HepG2 (cell line): ENCODE results near the gene TM9SF2. TPM values are rescaled to one million over a fixed set of nuclear protein-coding genes. Genes with fewer than 3 reads are reported as not detected.

ENCODE experiments used
- JUN ChIP-seq: sonication (generic); formaldehyde crosslinking; IDR thresholded peaks from 2 replicates; pipeline ENCODE4 v1.4.0; 2020; ENCODE audit warnings: mild to moderate bottlenecking, missing genetic modification reagents
- LBX2 ChIP-seq: sonication (generic); formaldehyde crosslinking; IDR thresholded peaks from 2 replicates; pipeline ENCODE4 v1.5.0; 2020; ENCODE audit warnings: missing genetic modification reagents, mild to moderate bottlenecking, borderline replicate concordance
- PATZ1 ChIP-seq: sonication (generic); formaldehyde crosslinking; IDR thresholded peaks from 2 replicates; pipeline ENCODE4 v1.4.0; 2020; ENCODE audit warnings: missing genetic modification reagents
- PAX8 ChIP-seq: sonication (generic); formaldehyde crosslinking; IDR thresholded peaks from 2 replicates; pipeline ENCODE4 v1.8.0; 2022; ENCODE audit warnings: mild to moderate bottlenecking, missing genetic modification reagents, borderline replicate concordance
- POLR2G ChIP-seq: fragments of 200-400 bp; formaldehyde crosslinking; IDR thresholded peaks from 2 replicates; pipeline ENCODE4 v1.6.1; 2018; ENCODE audit warnings: mild to moderate bottlenecking, low read depth, low read length, moderate library complexity
- SMAD9 ChIP-seq: sonication (generic); formaldehyde crosslinking; IDR thresholded peaks from 2 replicates; pipeline ENCODE4 v1.5.1; 2020; ENCODE audit warnings: mild to moderate bottlenecking, missing genetic modification reagents
- ZBTB1 ChIP-seq: sonication (generic); formaldehyde crosslinking; IDR thresholded peaks from 2 replicates; pipeline ENCODE4 v1.4.0; 2020; ENCODE audit warnings: missing genetic modification reagents, borderline replicate concordance
- ZBTB49 ChIP-seq: sonication (generic); formaldehyde crosslinking; IDR thresholded peaks from 2 replicates; pipeline ENCODE4 v1.4.0; 2020; ENCODE audit warnings: missing genetic modification reagents, borderline replicate concordance
- ZFY ChIP-seq: sonication (generic); formaldehyde crosslinking; IDR thresholded peaks from 2 replicates; pipeline ENCODE4 v1.4.0; 2020; ENCODE audit warnings: missing genetic modification reagents
- ZHX2 ChIP-seq, 2 experiments: sonication (generic) in 1 of 2; formaldehyde crosslinking in 1 of 2; IDR thresholded peaks; 2 replicates each; pipeline versions ENCODE4 v1.6.1 to v1.9.0; 2014 to 2022; ENCODE audit warnings: antibody characterized with exemption in 1 of 2, borderline replicate concordance in 1 of 2, inconsistent platforms in 1 of 2, low read depth in 1 of 2, missing genetic modification reagents in 1 of 2
- ZNF124 ChIP-seq: sonication (generic); formaldehyde crosslinking; IDR thresholded peaks from 2 replicates; pipeline ENCODE4 v1.4.0; 2020; ENCODE audit warnings: missing genetic modification reagents
- ZNF225 ChIP-seq: sonication (generic); formaldehyde crosslinking; IDR thresholded peaks from 2 replicates; pipeline ENCODE4 v1.4.0; 2020; ENCODE audit warnings: mild to moderate bottlenecking, missing genetic modification reagents
- ZNF335 ChIP-seq: sonication (generic); formaldehyde crosslinking; IDR thresholded peaks from 2 replicates; pipeline ENCODE4 v1.4.0; 2020; ENCODE audit warnings: missing genetic modification reagents
- ZNF883 ChIP-seq: sonication (generic); formaldehyde crosslinking; IDR thresholded peaks from 2 replicates; pipeline ENCODE4 v1.5.1; 2020; ENCODE audit warnings: mild to moderate bottlenecking, missing genetic modification reagents; ENCODE audit errors: not compliant biosample characterization
- ZSCAN9 ChIP-seq: IDR thresholded peaks from 2 replicates; pipeline ENCODE4 v1.6.1; 2016; ENCODE audit warnings: borderline replicate concordance
- polyA plus RNA-seq, 8 experiments: library from polyadenylated mRNA; depleted of rRNA in 3 of 8; stranded (reverse) in 7 of 8; unstranded in 1 of 8; fragments of >200 nt; fragmentation: Illumina TruSeq in 4 of 8; extraction: Trizol in 4 of 8; gene quantifications; 2 replicates each; pipeline versions ENCODE4 v1.2.1 to v1.2.3, GENCODE V29; 2011 to 2016; ENCODE audit warnings: low read depth in 4 of 8, missing spikeins in 1 of 8, mixed read lengths in 1 of 8; ENCODE audit not compliant: insufficient read depth in 1 of 8
- total RNA-seq, 5 experiments: library from RNA; depleted of rRNA; stranded (reverse); fragments of >200 nt; fragmentation: Illumina TruSeq; extraction: Trizol; gene quantifications; 2 replicates each; pipeline ENCODE4 v1.2.3, GENCODE V29; 2016; ENCODE audit warnings: low read depth in 1 of 5

Gene TM9SF2
- total and polyA plus RNA-seq, 2 of the 13 experiments (the other 11 are each of a cell fraction or from before 2014, with no cell fraction given) = 94.1 to 123 TPM

GRCh38 chr13:99501184-99501847, at the start of gene TM9SF2 (continued):
- TF ChIP-seq ZHX2 (IDR thresholded peaks at IDR 0.05; ENCODE audit: low read depth) (peak; percentile 61), ZHX2 (CRISPR knock-in tag; IDR thresholded peaks at IDR 0.05; ENCODE audit: borderline replicate concordance) (no peak), ZNF335 (CRISPR knock-in tag) (0 out of 2 replicates have a peak, but pooled peaks have one; percentile 13), JUN (CRISPR knock-in tag) (peak; percentile 50; the same call in 1 of the 2 replicates), ZNF124 (CRISPR knock-in tag) (peak; percentile 88), ZSCAN9 (CRISPR knock-in tag) (no peak), ZNF225 (CRISPR knock-in tag) (no peak), LBX2 (CRISPR knock-in tag) (0 out of 2 replicates have a peak, but pooled peaks have one; percentile 49), ZNF883 (peak; percentile 74), ZBTB49 (CRISPR knock-in tag) (no peak), POLR2G (peak; percentile 71), ZFY (CRISPR knock-in tag) (peak; percentile 83), ZBTB1 (CRISPR knock-in tag) (no peak), PAX8 (no peak), SMAD9 (no peak), PATZ1 (CRISPR knock-in tag) (peak; percentile 78)
